Measurements from ENCODE around the gene NPL. TPM values are rescaled to one million over a fixed set of nuclear protein-coding genes. Genes with fewer than 3 reads are reported as not detected.

NPL gene
- total and polyA plus RNA-seq, 9 of the 15 experiments (the other 6 are each of a cell fraction or from before 2014, with no cell fraction given): 9.9 to 22.3 (median 14.2) TPM

DNA sequence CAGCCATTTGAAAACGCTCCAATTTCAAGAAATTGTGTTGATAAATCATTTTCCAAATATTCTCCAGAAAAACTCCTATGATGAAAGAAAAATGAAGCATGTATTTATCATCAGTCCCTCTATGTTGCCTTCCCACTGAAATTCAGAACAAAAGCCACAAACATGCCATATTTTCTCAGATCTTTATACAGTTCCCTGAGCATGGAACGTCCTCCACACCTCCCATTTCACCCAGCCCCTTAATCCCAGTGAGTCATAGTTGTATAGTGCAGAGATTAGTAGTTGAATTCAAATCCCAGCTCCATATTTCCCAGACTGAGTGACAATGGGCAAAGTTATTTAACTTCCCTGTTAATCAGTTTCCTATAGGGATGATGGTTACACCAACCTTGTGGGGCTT lies 20.6 kb upstream of the NPL start (continued):
- TF ChIP-seq, protein P1, sequence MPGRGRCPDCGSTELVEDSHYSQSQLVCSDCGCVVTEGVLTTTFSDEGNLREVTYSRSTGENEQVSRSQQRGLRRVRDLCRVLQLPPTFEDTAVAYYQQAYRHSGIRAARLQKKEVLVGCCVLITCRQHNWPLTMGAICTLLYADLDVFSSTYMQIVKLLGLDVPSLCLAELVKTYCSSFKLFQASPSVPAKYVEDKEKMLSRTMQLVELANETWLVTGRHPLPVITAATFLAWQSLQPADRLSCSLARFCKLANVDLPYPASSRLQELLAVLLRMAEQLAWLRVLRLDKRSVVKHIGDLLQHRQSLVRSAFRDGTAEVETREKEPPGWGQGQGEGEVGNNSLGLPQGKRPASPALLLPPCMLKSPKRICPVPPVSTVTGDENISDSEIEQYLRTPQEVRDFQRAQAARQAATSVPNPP (IDR thresholded peaks at IDR 0.05; ENCODE audit: borderline replicate concordance, insufficient read depth, insufficient read length): no peak
- TF ChIP-seq HSF4 (CRISPR knock-in tag; IDR thresholded peaks at IDR 0.05; ENCODE audit: borderline replicate concordance): no peak
- TF ChIP-seq, protein P2, sequence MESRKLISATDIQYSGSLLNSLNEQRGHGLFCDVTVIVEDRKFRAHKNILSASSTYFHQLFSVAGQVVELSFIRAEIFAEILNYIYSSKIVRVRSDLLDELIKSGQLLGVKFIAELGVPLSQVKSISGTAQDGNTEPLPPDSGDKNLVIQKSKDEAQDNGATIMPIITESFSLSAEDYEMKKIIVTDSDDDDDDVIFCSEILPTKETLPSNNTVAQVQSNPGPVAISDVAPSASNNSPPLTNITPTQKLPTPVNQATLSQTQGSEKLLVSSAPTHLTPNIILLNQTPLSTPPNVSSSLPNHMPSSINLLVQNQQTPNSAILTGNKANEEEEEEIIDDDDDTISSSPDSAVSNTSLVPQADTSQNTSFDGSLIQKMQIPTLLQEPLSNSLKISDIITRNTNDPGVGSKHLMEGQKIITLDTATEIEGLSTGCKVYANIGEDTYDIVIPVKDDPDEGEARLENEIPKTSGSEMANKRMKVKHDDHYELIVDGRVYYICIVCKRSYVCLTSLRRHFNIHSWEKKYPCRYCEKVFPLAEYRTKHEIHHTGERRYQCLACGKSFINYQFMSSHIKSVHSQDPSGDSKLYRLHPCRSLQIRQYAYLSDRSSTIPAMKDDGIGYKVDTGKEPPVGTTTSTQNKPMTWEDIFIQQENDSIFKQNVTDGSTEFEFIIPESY (CRISPR knock-in tag; IDR thresholded peaks at IDR 0.05): no peak

DNA sequence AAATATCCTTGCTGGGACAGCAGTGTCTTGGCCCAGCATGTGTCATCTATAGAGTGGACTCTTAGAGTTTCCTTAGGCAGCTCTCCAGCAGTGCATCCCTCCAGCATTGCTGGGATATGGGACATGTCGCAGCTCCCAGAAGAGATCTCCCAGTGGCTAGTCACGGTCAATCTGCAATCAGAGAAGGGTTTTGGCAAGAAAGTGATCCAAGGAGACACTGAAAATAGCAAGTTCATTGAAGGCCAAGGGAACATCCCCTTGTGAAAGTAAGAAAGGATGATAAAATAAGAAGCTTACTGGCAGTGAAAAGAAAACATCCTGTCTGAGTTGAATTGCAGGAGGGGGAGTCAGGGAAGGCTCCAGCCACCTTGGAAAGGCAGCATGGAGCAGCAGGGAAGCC lies 19.3 kb upstream of the NPL start:
- H3K36me3 ChIP-seq (ENCODE audit: control insufficient read depth, insufficient read depth, low read length): no peaks in the 10 kb centered on the region
- no peak overlapping the region for H3K4me2 ChIP-seq (ENCODE audit: insufficient read depth, low read length)
- CTCF ChIA-PET (ENCODE audit: low intra/inter-chr PET ratio): no interaction called here
- no peaks in the 10 kb centered on the region for H4K20me1 ChIP-seq (replicated peaks; ENCODE audit: control insufficient read depth, insufficient read depth, low read length)
- ATAC-seq (no peak), FAIRE-seq (no peak), DNase-seq (ENCODE audit: extremely low read depth in 1 of 4, low spot score in 3 of 4) (no peak)
- H2AFZ ChIP-seq (ENCODE audit: low read depth, low read length): no peak overlapping the region
- POLR2A ChIA-PET: interaction anchor here (0.7 to 1.5 kb wide), 2 partner anchors 12 to 27 kb away, joined by 4 to 7 read pairs; no protein-coding TSS in a partner anchor
- H3K79me2 ChIP-seq (ENCODE audit: control insufficient read depth, insufficient read depth, low read length): no peaks in the 10 kb centered on the region
- no peak overlapping the region for H3K9ac ChIP-seq (ENCODE audit: insufficient read depth in 1 of 2, low read depth in 2 of 2, low read length in 2 of 2)
- H3K9me3 ChIP-seq (replicated peaks; ENCODE audit: control insufficient read depth, insufficient read depth, low read depth, low read length): no peaks in the 10 kb centered on the region
- no peaks in the 10 kb centered on the region for H3K9me1 ChIP-seq (ENCODE audit: control insufficient read depth, insufficient read depth, low read length)
- WGBS (ENCODE audit: insufficient coverage, low coverage, missing lambda C conversion rate): 0% methylated on average over 2 of the region's 2 CpGs
- H3K4me3 ChIP-seq: no peak overlapping the region
- no TSS peak for BruUV-seq (replicated peaks)
- TF ChIP-seq ASH1L (IDR thresholded peaks at IDR 0.05; ENCODE audit: borderline replicate concordance, low read depth, partially characterized antibody) (no peak), MTA2 (IDR thresholded peaks at IDR 0.05; ENCODE audit: low read depth) (no peak), ZC3H4 (CRISPR knock-in tag; IDR thresholded peaks at IDR 0.05; ENCODE audit: borderline replicate concordance) (no peak), ZNF124 (CRISPR knock-in tag; IDR thresholded peaks at IDR 0.05) (no peak), YBX1 (IDR thresholded peaks at IDR 0.05) (no peak), DIDO1 (tag; IDR thresholded peaks at IDR 0.05; ENCODE audit: low read depth) (no peak), SMAD1 (IDR thresholded peaks at IDR 0.05; ENCODE audit: low read depth, low read length, partially characterized antibody) (no peak), ZNF316 (IDR thresholded peaks at IDR 0.05) (no peak)
- H3K27ac ChIP-seq (ENCODE audit: extremely low read depth, low read depth, low read length): no peak overlapping the region
- in situ Hi-C loops (cut with MboI): no loop called here
- no peaks in the 10 kb centered on the region for H3K4me1 ChIP-seq (replicated peaks in 1 of 2; ENCODE audit: control insufficient read depth in 2 of 2, insufficient read depth in 2 of 2, low read length in 2 of 2)
- peaks cover 19 to 42% of the 10 kb centered on the region in 2 experiments for H3K27me3 ChIP-seq (ENCODE audit: control insufficient read depth in 2 of 2, insufficient read depth in 2 of 2, low read length in 2 of 2)
- intact Hi-C loops (cut with micrococcal nuclease): no loop called here

All from K562 (cell line).